ENCODE results near the gene CIAO2B.

DNA sequence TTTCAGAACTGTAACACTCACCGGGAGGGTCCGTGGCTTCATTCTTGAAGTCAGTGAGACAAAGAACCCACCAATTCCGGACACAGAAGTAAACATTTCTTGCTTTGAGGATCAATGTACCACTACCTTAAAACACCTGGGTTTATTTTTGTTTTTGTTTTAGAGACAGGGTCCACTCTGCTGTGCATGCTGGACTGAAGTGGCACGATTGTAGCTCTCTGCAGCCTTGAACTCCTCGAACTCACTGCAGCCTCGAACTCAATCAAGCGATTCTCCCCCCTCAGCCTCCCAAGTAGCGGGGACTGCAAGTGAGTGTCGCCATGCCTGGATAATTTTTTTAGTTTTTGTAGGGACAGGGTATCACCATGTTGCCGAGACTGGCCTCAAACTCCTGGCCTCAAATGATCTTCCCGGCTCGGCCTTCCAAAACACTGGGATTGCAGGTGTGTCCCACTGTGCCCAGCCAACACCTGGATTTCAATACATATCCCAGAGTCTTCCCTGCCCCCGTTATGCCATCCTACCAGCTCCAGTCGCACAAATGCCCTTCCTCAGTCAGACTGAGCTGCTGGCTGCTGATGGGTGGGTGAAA, 41.2 kb upstream of the CIAO2B start:
- TF ChIP-seq POLR2A (IDR thresholded peaks at IDR 0.05; ENCODE audit: low read length) (no peak), GATA1 (IDR thresholded peaks at IDR 0.05; ENCODE audit: low read depth, low read length) (no peak)
